Measurements from ENCODE around the gene VPS51. TPM values are rescaled to one million over a fixed set of nuclear protein-coding genes. Genes with fewer than 3 reads are reported as not detected.

The VPS51 gene
- polyA plus RNA-seq, 2 donors, result 62.3 to 70.4 TPM

DNA sequence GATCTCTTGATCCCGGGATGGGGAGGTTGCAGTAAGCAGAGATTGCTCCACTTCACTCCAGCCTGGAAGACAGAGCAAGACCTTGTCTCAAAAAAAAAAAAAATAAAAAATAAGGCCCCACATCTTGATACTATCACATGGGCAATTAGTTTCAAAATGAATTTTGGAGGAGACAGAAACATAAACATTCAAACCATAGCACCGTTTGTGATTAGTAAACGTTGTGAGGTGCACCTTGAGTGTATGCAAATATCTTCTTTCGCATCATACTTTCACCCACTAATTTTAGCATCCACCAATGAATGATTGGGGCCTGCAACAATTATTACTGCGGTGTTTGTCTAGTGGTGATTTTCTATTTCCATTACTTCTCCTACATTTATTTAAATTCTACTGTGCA lies 63.0 kb downstream of the VPS51 start:
- Histone ChIP-seq H3K4me3 (ENCODE audit: low read depth in 1 of 2, low read length in 2 of 2) (no peak overlapping the region), H3K9me3 (ENCODE audit: control insufficient read depth in 2 of 2, insufficient read depth in 1 of 2, low read depth in 1 of 2, low read length in 1 of 2) (no peaks in the 10 kb centered on the region), H3K27ac (ENCODE audit: low read depth in 2 of 2, low read length in 1 of 2) (no peak overlapping the region), H3K27me3 (ENCODE audit: control insufficient read depth in 1 of 2, insufficient read depth in 2 of 2, low read length in 2 of 2) (no peaks in the 10 kb centered on the region), H3K4me1 (ENCODE audit: control insufficient read depth in 2 of 2, insufficient read depth in 2 of 2, low read length in 1 of 2) (no peaks in the 10 kb centered on the region), H3K36me3 (ENCODE audit: control insufficient read depth in 2 of 2, insufficient read depth in 2 of 2, low read length in 1 of 2) (no peaks in the 10 kb centered on the region)
- WGBS, 2 donors, result 65 to 73% methylated on average over 5 of the region's 5 CpGs

- no peaks in the 10 kb centered on the region for H3K4me1 ChIP-seq (ENCODE audit: control insufficient read depth in 2 of 2, insufficient read depth in 2 of 2, low read length in 1 of 2)
- H3K9me3 ChIP-seq (ENCODE audit: control insufficient read depth in 2 of 2, insufficient read depth in 1 of 2, low read depth in 1 of 2, low read length in 1 of 2), result no peaks in the 10 kb centered on the region
- no peak overlapping the region for H3K27ac ChIP-seq (ENCODE audit: low read depth in 2 of 2, low read length in 1 of 2)
- WGBS, 2 donors, result 76 to 82% methylated on average over 3 of the region's 3 CpGs
- H3K27me3 ChIP-seq (ENCODE audit: control insufficient read depth in 1 of 2, insufficient read depth in 2 of 2, low read length in 2 of 2), result no peaks in the 10 kb centered on the region
- H3K36me3 ChIP-seq (ENCODE audit: control insufficient read depth in 2 of 2, insufficient read depth in 2 of 2, low read length in 1 of 2), result no peaks in the 10 kb centered on the region
- H3K4me3 ChIP-seq (ENCODE audit: low read depth in 1 of 2, low read length in 2 of 2), result no peak overlapping the region
These were observed 64.6 kb downstream of the VPS51 start for GRCh38 chr11:65160643-65161042.

Other genes starting within 250 kb of the VPS51 start
- gene EHD1, start 217.6 kb upstream of the VPS51 start, polyA plus RNA-seq, result 10 to 100 TPM; 16.1 to 28.7 TPM
- gene ATG2A, start 179.0 kb upstream of the VPS51 start, polyA plus RNA-seq, result 10 to 100 TPM; 10.4 to 11.4 TPM
- 10 to 100 TPM in 1 of 2 donors, 1 to 10 TPM in 1; 6.6 to 11.0 TPM for gene PPP2R5B, start 171.5 kb upstream of the VPS51 start, polyA plus RNA-seq
- not detected for gene GPHA2, start 160.3 kb upstream of the VPS51 start, polyA plus RNA-seq
- not detected for gene MAJIN, start 124.1 kb upstream of the VPS51 start, polyA plus RNA-seq
- under 1 TPM; 0.22 to 0.35 TPM for gene BATF2, start 99.2 kb upstream of the VPS51 start, polyA plus RNA-seq
- gene ARL2, start 82.1 kb upstream of the VPS51 start, polyA plus RNA-seq, result 10 to 100 TPM; 44.5 to 68.6 TPM
- 10 to 100 TPM; 14.7 to 15.6 TPM for gene SNX15, start 68.8 kb upstream of the VPS51 start, polyA plus RNA-seq
- 10 to 100 TPM in 1 of 2 donors, 1 to 10 TPM in 1; 6.2 to 12.1 TPM for gene SAC3D1, start 55.0 kb upstream of the VPS51 start, polyA plus RNA-seq
- 1 to 10 TPM; 3.0 to 6.0 TPM for gene NAALADL1, start 37.7 kb upstream of the VPS51 start, polyA plus RNA-seq
- 1 to 10 TPM; 4.3 to 8.8 TPM for gene CDCA5, start 12.2 kb upstream of the VPS51 start, polyA plus RNA-seq
- 10 to 100 TPM; 30.6 to 30.9 TPM for gene ZFPL1, start 12.0 kb upstream of the VPS51 start, polyA plus RNA-seq
- 10 to 100 TPM; 48.3 to 68.3 TPM for gene TM7SF2, start 15.7 kb downstream of the VPS51 start, polyA plus RNA-seq
- gene ZNHIT2, start 21.5 kb downstream of the VPS51 start, polyA plus RNA-seq, result 10 to 100 TPM; 12.4 to 13.3 TPM
- 100 to 1,000 TPM; 789 to 817 TPM for gene FAU, start 25.9 kb downstream of the VPS51 start, polyA plus RNA-seq
- gene MRPL49, start 26.1 kb downstream of the VPS51 start, polyA plus RNA-seq, result 10 to 100 TPM; 18.9 to 44.3 TPM
- gene SYVN1, start 38.3 kb downstream of the VPS51 start, polyA plus RNA-seq, result 10 to 100 TPM; 16.4 to 17.8 TPM
- gene SPDYC, start 74.0 kb downstream of the VPS51 start, polyA plus RNA-seq, result not detected
- 100 to 1,000 TPM; 323 to 450 TPM for gene CAPN1, start 85.7 kb downstream of the VPS51 start, polyA plus RNA-seq
- 1 to 10 TPM; 8.5 to 9.2 TPM for gene POLA2, start 165.7 kb downstream of the VPS51 start, polyA plus RNA-seq
- 1 to 10 TPM; 4.4 to 4.7 TPM for gene CDC42EP2, start 218.7 kb downstream of the VPS51 start, polyA plus RNA-seq
- gene DPF2, start 237.6 kb downstream of the VPS51 start, polyA plus RNA-seq, result 10 to 100 TPM; 12.2 to 17.4 TPM

Measured in esophagus (tissue), 2 donors.